ENCODE data around the gene SIRT5. TPM values are rescaled to one million over a fixed set of nuclear protein-coding genes. Genes with fewer than 3 reads are reported as not detected.

Gene SIRT5
- total and polyA plus RNA-seq, 8 donors, result 1.8 to 10.3 (median 4.7) TPM

- Histone ChIP-seq H3K9me3 (no peaks in the 10 kb centered on the region), H3K27ac (no peak overlapping the region), H3K4me1 (no peaks in the 10 kb centered on the region), H3K4me3 (no peak overlapping the region), H3K36me3 (peaks cover 10 to 64% (median 56%) of the 10 kb centered on the region in 4 donors), H3K27me3 (no peaks in the 10 kb centered on the region)
- whole genome bisulfite sequencing, 5 donors, result 88 to 98% (median 93%) methylated on average over 1 of the region's 1 CpG
- intact Hi-C loops (cut with DNase I; ENCODE audit: low total_unique reads), result no loop called here
- DNase-seq, result no peak
- TF ChIP-seq EP300 (IDR thresholded peaks at IDR 0.05), result no peak
- TF ChIP-seq POLR2AphosphoS5 (IDR thresholded peaks at IDR 0.05), result no peak
- TF ChIP-seq CTCF (IDR thresholded peaks at IDR 0.05), result no peak
- TF ChIP-seq POLR2A (IDR thresholded peaks at IDR 0.05), result no peak
These were observed 63.6 kb downstream of the SIRT5 start for GRCh38 chr6:13638014-13638413.

GRCh38 chr6:13638626-13639025 lies 64.2 kb downstream of the SIRT5 start:
- H3K4me1 ChIP-seq, result no peaks in the 10 kb centered on the region
- no peaks in the 10 kb centered on the region for H3K9me3 ChIP-seq
- H3K4me3 ChIP-seq, result no peak overlapping the region
- TF ChIP-seq POLR2A (IDR thresholded peaks at IDR 0.05), result no peak
- no peak for TF ChIP-seq EP300 (IDR thresholded peaks at IDR 0.05)
- TF ChIP-seq CTCF (IDR thresholded peaks at IDR 0.05), result no peak
- TF ChIP-seq POLR2AphosphoS5 (IDR thresholded peaks at IDR 0.05), result no peak
- H3K36me3 ChIP-seq, result peaks cover 10 to 66% (median 57%) of the 10 kb centered on the region in 4 donors
- intact Hi-C loops (cut with DNase I; ENCODE audit: low total_unique reads), result no loop called here
- H3K27me3 ChIP-seq, result no peaks in the 10 kb centered on the region
- H3K27ac ChIP-seq, result no peak overlapping the region
- 74 to 97% (median 90%) methylated on average over 4 of the region's 4 CpGs for WGBS, 5 donors
- DNase-seq, result no peak

- 57 to 82% (median 68%) methylated on average over 5 of the region's 5 CpGs for WGBS, 5 donors
- Histone ChIP-seq H3K9me3 (no peaks in the 10 kb centered on the region), H3K27me3 (no peaks in the 10 kb centered on the region), H3K4me1 (no peaks in the 10 kb centered on the region), H3K4me3 (no peak overlapping the region), H3K27ac (no peak overlapping the region), H3K36me3 (peaks cover 10 to 73% (median 60%) of the 10 kb centered on the region in 4 donors)
- TF ChIP-seq CTCF (IDR thresholded peaks at IDR 0.05), result no peak
- TF ChIP-seq POLR2AphosphoS5 (IDR thresholded peaks at IDR 0.05), result no peak
- no peak for TF ChIP-seq EP300 (IDR thresholded peaks at IDR 0.05)
- no peak for TF ChIP-seq POLR2A (IDR thresholded peaks at IDR 0.05)
- no peak for DNase-seq
- intact Hi-C loops (cut with DNase I; ENCODE audit: low total_unique reads), result no loop called here
These were observed 66.9 kb downstream of the SIRT5 start for GRCh38 chr6:13641315-13641714.

GRCh38 chr6:13643125-13643524 lies 68.7 kb downstream of the SIRT5 start:
- Histone ChIP-seq H3K4me3 (no peak overlapping the region), H3K4me1 (no peaks in the 10 kb centered on the region), H3K27ac (no peak overlapping the region), H3K27me3 (no peaks in the 10 kb centered on the region), H3K9me3 (no peaks in the 10 kb centered on the region), H3K36me3 (peaks cover 9 to 56% (median 45%) of the 10 kb centered on the region in 4 donors)
- no peak for DNase-seq
- 74 to 88% (median 82%) methylated on average over 3 of the region's 3 CpGs for WGBS, 5 donors
- TF ChIP-seq CTCF (IDR thresholded peaks at IDR 0.05) (no peak), POLR2AphosphoS5 (IDR thresholded peaks at IDR 0.05) (no peak), EP300 (IDR thresholded peaks at IDR 0.05) (no peak), POLR2A (IDR thresholded peaks at IDR 0.05) (no peak)
- intact Hi-C loops (cut with DNase I; ENCODE audit: low total_unique reads), result no loop called here

Measured in stomach (tissue), 9 donors.